ENCODE results near the gene EEPD1. TPM values are rescaled to one million over a fixed set of nuclear protein-coding genes. Genes with fewer than 3 reads are reported as not detected.

Gene EEPD1
- total RNA-seq, 1 donor from 2014 or later: 13.9 TPM

DNA sequence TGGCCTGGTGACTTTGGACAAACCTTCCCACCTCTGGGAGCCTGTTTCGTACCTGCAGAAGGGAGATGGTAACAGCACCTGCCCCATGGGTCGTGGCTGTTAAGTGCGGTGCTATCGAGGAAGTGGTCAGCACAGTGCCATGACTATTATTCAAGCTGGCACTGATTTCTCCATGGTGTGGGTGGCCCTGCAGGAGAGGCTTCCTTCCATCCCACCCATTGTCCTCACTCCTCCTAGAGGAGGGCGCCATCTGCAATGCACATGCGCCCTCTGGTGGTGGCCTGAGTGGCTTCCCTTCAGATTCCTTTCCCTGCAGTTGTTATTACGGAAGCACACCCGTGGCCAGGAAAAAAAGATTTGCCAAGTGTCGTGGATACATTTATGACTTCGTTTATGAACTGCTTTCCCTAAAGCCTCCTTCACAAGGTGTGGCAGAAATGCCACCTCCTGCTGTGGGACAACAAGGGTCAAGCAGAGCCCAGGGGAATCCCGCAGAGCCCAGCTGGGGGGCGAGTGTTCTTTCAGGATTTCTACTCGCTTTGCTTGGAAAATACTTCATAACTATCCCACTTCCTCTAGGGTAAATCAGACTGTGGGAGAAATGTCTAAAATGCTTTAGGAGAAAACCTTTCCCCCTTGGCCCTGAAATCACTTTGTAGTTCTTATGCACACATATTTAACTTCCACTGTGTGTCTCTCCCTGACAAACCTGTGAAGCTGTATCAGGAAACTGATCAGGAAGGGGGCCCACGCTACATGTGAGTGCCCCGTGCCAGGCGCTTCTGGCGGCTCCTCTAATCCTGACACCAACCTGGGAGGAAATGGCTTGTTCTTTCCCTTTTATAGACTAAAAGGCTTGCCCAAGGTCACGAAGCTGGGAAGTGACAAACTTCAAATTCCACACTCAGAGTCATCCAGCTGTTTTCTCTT, 138.6 kb downstream of the EEPD1 start:
- FAIRE-seq: no peak
- peak; percentile 59 to 79 for DNase-seq (ENCODE audit: low spot score in 2 of 2)

DNA sequence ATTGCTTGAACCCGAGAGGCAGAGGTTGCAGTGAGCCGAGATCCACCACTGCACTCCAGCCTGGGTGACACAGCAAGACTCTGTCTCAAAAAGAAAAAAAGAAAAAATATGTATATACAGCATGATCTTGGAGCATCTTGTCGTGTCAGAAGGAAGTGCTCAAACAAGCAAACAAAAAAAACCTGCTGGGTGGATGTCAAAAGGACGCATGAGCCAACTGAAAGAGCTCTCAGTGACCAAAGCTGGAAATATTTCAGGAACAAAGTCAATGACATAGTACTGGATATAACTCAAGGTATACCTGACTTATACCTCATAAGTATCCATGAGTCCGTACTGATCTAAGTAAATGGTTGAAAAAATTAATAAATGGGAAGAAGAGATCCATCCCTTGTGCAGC, 142.0 kb downstream of the EEPD1 start:
- no peak for DNase-seq (ENCODE audit: low spot score in 2 of 2)
- no peak for FAIRE-seq

DNA sequence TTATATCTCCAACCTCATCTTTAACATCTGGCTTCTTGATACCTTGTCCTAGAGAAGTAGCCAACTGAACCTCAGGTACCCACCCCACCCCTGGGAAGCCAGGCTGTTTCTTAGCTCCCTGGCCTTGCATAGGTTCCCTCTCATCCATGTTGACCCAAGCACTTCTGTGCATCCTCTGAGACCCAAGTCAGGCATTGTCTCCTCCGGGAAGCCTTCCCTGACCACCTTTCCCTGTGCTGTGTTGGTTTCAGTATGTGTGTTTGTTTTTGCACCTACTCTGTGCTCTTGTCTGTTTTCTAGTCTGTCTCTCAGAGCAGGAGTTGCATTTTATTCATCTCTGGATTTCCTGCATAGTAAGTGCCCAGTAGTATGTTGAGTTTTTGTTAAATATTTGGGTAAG, 143.2 kb downstream of the EEPD1 start:
- DNase-seq (ENCODE audit: low spot score in 2 of 2) (no peak), FAIRE-seq (no peak)

DNA sequence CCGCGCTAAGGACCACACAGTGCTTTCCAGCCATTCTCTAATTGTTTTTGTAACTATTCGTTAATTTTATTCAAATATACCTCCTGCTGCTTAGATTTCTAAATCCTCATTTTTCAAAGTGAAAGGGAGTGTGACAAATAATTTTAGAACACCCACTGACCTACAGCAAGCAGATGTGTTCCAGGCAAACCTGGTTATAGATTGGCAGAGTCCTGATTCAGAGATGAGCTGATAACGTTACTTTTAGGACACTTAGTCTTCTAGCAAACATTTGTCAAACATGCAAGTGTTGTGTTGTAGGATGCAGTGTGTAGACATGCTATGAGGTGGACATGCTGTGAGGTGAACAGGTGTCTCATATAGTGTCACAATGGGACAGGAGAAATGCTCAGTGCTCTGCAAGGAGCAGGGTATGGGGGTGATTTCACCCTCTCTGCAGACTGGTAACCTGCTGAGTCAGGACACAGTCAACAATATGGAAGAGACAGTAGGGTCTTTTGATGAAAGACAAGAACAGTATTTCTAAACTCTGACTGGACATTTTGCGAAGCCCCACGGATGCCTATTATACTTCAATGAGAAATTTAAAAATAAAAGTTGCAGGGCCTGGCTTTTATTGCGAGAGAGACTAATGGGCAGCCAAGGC, 144.4 kb downstream of the EEPD1 start:
- FAIRE-seq (no peak), DNase-seq (ENCODE audit: low spot score in 2 of 2) (no peak)

DNA sequence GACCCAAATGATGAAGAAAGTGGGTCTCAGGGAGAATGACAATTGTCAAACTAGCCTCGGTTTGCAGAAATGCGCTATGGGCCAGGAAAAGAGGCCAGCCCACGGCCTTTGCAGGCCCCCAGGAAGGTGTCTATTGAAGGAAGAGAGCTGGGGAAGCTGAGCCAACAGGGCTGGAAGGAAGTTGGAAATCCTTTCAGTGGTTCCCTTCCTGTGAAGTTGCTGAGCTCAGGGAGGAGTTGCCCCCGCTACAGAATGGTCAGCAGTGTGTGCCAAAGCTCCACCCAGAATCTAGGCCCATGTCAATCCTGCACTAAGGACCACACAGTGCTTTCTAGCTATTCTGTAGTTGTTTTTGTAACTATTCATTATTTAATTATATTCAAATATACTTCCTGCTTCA, 145.1 kb downstream of the EEPD1 start:
- DNase-seq (ENCODE audit: low spot score in 2 of 2): no peak
- FAIRE-seq: no peak

DNA sequence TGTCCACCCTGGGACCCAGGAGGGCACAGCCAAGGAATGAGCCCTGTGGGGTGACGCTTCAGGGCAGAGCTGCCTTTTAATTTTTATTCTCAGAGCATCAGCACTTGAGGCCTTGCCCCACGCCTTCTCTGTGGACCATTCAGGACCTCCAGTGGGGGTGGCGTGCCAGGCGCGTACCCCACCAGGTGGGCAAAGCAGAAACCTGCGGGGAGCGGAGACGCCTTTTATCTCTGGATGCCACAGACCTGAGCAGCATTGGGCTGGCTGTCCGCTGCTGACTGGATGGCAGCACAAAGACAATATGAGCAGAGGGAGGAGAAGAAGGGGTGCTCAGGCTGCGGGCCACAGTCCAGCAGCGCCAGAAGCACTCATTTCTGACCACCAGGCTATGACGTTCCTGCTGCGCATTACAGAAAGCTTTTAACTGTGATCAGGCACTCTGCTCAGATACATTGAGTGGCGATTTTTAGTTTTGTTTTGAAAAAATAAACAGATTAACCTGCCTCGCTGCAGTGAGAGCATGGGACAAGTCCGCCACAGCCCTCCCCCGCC, 146.2 kb downstream of the EEPD1 start:
- DNase-seq (ENCODE audit: low spot score in 2 of 2): no peak
- FAIRE-seq: no peak

DNA sequence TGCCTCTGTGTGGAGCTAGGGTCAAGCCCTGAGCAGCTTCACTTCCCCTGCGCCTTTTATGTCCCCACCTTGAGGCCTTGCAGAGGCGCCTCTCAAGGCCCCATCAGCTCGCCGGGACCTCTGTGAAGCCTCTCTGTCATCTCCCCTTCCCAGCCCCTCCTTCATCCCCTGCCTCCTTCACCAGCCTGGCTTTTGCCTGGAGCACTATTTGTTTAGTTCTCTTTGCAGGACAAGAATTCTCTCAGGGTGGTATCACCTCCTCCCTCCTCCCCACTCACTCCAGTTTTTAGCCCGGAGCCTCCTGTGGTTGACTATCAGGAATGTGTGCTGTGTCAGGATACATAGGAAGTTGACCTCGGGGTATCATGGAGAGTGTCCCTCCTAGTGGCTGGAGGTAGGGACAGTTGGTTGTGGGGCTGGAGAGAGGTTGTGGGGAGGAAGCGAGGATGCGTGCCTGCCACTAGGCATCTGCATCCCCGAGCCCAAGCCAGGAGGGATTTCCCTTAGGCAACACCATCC, 146.8 kb downstream of the EEPD1 start:
- FAIRE-seq: no peak
- DNase-seq (ENCODE audit: low spot score in 2 of 2): no peak

DNA sequence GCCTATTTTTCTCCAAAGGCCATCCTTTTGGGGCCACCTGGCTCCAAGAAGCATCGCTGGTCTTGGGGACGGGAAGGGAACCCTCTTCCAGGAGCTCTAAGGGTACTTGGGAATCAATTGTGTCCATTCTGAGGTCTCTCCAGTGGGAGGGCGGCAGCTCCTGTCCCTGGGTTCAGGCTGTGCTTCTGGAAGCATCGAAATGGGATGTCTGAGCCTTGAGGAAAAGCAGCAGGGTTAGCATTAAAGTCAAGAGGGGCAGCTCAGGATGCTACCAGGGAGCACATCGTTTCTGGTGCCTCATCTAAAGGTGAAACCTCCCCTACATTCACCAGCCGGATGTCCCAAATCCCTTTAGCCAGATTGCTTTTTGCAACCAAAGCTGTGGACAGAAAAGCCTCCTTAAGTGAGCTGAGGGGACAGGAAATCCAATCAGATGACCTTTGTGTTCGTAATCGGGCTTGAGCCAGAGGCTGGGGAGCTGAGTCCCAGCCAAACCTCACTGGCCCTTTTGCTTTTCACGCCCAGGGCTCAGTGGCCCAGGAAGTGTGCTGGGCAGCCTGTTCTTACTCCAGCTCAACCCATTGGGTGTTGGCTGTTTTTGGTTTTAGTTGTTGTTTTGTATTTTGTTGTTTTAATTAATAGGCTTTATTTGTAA, 147.8 kb downstream of the EEPD1 start:
- no peak for DNase-seq (ENCODE audit: low spot score in 2 of 2)
- FAIRE-seq: no peak

DNA sequence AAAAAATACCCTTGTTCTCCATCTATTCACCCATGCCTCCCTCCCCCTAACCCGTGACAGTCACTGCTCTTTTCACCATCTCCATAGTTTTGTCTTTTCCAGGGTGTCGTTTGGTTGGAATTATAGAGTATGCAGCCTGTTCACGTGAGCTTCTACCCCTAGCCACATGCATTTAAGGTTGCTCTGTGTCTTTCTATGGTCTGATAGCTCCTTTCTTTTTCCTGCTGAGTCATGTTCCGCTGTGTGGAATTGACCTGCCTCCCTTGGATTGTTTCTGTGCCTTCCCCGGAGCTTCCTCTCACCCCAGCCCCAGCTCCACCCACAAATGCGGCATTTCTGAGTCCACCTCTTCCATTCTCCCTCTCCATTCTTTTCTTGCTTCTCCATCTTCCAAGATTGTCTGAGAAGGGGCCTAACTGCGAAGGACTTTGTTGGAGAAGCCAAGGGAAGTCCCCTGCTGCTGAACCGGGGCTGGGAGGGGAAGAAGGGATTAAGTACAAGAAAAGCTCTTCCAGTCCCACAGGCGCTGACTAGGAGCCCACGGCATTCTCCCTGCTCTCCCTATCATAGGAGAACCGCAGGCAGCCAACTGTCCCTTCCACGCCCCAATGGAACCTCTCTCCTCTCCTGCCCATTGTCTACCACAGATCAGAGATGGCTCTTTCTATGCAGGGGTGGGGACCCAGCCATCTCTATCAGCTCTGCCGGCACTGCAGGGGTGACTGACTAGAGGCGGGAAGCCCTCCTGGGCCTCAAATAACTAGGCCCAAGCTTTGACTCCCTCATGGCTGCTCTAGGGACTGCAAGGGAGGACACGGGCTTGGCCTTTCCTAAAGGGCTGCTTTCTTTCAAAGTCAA, 149.1 kb downstream of the EEPD1 start:
- DNase-seq (ENCODE audit: low spot score in 2 of 2) (no peak), FAIRE-seq (no peak)

DNA sequence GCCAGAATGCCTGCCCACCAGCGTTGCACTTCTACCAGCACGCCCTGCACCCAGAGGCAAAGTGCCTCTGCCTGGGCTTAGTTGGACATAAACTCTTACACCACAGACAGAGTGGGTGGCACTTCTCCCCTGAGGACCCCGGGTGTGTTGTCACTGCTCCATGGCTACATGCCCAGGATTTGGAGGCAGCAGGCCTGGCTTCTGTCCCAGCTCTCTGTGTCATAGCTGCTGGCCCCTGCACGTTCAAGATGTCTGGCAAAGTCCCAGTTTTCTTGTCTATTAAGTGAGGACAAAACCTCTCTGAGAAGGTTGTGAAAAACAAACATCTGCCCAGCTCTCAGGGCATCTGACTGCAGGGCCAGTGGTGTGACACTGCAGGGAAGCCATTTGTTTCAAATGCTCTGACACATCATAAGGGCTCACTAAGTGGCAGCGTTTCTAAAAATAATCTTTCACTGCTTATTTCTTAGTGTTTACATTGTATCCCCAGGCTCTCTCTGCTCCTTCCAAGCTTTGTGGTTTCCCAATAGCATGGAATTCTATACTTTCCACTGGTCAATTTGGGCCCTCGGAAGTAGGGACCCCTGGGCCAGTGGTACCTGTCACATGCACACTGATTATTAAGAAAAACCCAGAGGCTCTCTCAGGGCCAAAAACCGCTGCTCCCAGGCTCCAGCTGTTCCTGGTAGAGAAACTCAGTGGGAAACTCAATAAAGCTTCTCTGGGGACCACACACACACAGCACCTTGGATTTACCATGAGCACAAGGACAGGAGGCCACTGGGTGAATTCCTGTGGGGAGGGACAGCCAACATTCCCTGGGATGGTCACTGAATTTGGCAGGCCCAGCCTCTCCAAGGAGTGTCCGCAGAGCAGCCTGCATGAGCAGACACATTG, 150.4 kb downstream of the EEPD1 start:
- FAIRE-seq (no peak), DNase-seq (ENCODE audit: low spot score in 2 of 2) (peak; percentile 41 to 77)

DNA sequence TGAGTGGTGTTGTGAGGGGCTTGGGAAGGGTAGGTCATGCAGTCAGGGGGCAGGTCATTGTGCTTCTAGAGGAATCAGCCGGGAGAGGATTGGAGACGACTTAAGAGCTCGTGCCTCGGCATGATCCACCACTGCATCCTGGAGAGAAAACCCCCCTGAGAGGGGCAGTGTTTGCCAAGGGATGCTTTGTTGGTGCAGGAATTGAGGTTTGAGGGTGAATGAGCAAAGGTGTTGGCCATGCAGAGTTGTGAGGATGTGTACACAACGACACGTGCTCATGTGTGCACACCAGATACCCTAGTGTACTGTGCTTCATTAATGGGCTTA, 151.0 kb downstream of the EEPD1 start:
- FAIRE-seq (no peak), DNase-seq (ENCODE audit: low spot score in 2 of 2) (no peak)

DNA sequence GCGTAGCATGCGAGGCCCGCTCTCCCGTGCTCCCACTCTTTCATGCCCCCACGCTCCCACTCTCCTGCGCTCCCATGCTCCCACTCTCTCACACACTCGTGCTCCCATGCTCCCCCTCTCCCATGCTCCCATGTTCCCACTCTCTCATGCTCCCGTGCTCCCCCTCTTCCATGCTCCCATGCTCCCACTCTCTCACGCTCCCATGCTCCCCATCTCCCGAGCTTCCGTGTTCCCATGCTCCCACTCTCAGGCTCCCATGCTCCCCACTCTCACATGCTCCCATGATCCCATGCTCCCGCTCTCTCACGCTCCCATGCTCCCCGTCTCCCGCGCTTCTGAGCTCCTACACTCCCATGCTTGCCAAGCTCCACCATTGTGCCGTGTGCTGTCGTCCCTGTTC, 152.2 kb downstream of the EEPD1 start:
- no peak for FAIRE-seq
- no peak for DNase-seq (ENCODE audit: low spot score in 2 of 2)

DNA sequence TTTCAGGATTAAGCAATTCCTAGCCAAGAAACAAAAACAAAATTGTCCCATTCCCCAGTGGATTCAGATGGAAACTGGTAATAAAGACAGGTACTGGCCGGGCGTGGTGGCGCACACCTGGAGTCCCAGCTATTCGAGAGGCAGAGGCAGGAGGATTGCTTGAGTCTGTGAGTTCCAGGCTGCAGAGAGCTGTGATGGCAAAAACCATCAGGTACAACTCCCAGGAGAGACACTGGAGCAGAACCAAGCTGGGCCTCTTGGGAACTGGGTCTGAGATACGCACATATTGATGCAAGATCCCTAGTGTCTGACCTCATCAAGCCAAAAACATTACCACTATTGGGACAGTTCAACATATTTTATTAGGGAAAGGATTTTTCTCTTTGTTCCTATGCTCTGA, 152.6 kb downstream of the EEPD1 start:
- DNase-seq (ENCODE audit: low spot score in 2 of 2): no peak
- no peak for FAIRE-seq

DNA sequence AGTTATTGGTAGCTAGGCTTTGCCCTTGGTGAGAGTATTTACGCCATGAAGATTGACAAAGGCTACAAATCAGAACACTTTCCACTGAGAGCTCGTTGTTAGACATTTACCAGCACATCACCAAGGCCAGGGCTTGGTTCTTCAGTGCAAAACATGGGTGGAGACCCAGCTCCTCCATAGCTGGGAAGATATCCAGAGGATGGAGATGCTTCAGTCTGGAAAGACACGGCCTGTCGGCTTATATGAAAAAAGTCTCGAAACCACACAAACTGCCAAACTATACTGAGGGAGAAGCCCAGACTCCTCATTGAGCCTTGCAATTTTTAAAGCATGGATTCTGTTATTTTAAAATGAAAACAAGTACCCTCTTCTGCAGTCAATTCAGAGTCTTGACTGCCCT, 153.2 kb downstream of the EEPD1 start:
- no peak for FAIRE-seq
- DNase-seq (ENCODE audit: low spot score in 2 of 2): no peak

DNA sequence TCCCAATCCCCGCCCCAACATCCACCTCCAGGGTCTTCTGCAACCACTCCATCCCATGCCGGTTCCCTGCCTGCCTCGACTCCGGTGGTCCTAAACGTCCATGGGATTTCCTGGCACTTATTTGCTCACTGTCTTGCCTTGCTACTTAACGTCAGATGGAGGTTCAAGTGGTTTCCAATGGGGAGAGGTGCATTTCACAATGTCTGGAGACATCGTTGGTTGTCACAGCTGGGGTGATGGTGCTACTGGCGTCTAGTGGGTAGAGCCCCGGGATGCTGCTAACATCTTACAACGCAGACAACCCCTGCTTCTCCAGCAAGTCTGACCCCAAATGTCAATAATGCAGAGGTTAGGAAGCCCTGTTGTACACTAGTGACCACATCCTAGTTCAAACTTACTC, 153.7 kb downstream of the EEPD1 start:
- DNase-seq (ENCODE audit: low spot score in 2 of 2) (no peak), FAIRE-seq (no peak)

DNA sequence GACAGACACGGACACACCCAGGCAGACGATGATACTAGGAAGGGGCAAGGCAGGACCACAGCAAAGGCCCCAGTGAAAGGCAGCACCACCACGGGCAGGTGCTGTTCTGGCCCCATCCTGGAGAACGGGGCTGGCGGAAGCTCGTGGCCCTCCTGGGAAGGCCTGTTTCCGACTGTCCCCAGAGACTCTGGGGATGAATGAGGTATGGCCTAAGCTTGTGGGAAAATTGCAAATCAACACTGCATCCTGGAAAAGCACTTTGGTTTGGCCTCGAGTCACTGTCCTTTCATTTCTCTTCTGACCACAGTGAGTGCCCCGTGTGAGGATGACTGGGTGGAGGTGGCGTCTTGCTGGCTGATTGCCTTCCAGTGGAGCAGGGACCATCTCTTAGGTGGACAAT, 155.0 kb downstream of the EEPD1 start:
- DNase-seq (ENCODE audit: low spot score in 2 of 2) (no peak), FAIRE-seq (no peak)

DNA sequence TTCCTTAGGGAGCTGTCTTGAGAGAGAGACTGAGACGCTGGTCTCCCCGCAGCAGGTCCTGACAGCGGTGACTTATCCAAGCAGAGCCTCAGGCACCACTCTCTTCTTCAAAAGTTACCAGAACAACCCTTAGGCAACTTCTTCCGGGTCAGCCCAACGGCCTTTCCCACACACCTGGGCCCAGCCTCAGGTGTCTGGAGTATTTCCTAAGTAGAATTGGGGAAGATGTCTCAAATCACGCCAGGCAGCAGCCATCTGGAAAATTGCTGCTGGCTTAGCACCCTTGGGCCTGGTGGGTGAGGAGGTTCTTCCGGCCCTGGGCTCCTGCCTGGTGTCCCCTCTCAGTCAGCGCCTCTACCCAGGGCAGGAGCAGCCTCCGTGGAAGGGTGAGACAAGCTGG, 156.2 kb downstream of the EEPD1 start:
- no peak for FAIRE-seq
- no peak for DNase-seq (ENCODE audit: low spot score in 2 of 2)

DNA sequence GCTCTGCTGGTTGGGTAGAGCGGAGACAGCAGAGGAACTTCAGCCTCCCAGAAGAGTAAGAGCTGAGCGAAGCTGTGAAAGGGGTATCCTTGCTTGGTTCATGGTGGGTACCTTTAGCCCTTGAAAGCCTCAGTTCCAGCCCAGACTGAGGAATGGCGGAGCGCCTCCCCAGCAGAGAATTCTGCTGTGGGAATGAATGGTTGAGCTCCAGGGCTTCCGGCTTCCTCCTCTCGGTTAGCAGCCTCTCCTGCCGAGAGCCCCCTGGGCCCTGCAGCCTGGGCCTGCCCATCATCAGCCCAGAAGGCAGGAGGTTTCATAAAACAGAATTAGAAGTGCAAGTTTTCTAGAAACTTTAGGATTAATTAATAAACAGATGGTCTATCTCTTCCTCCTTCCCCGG, 156.7 kb downstream of the EEPD1 start:
- DNase-seq (ENCODE audit: low spot score in 2 of 2): no peak
- FAIRE-seq: no peak

DNA sequence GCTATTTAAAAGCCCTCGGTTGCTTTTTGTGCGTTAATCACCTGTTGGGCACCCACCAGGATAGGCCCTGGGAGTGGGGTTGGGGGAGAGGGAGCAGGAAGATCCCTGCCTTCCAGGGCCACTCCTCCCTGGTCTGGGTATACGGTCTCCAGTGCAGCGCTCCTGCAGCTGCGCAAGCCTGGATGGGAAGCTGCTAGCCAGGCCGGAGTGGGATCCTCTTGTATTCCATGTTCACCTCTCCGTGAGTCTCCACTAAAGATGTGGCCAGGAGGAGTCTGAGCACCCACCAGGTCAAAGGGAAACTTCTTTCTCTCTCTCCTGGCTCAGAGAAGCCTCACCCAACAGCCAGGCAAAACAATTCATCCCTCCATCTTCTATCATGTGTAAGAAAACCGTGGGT, 157.8 kb downstream of the EEPD1 start:
- no peak for FAIRE-seq
- no peak for DNase-seq (ENCODE audit: low spot score in 2 of 2)

Data from frontal cortex (tissue), 4 donors.